GM21619 (cell line): ENCODE data around the gene ESPN.
"Not testable (repeated sequence)": the region's sequence is repeated elsewhere in the genome, so short reads cannot be mapped to it uniquely, and the experiment has no call there.

Experiments used
- ATAC-seq: cut with Tn5 transposase; IDR thresholded peaks from one replicate; pipeline ENCODE4 v1.9.1; 2021; ENCODE audit not compliant: unreplicated experiment

ESPN gene

GRCh38 chr1:6424619-6425593 is at the start of gene ESPN:
Gene ESPN, plus strand, starts transcription at chr1:6424776. Its CDS starts 180 bp downstream, at chr1:6424956.
- no peak for ATAC-seq

- no peak for ATAC-seq
Observed at GRCh38 chr1:6378096-6378746, 46.4 kb upstream of the ESPN start.

DNA sequence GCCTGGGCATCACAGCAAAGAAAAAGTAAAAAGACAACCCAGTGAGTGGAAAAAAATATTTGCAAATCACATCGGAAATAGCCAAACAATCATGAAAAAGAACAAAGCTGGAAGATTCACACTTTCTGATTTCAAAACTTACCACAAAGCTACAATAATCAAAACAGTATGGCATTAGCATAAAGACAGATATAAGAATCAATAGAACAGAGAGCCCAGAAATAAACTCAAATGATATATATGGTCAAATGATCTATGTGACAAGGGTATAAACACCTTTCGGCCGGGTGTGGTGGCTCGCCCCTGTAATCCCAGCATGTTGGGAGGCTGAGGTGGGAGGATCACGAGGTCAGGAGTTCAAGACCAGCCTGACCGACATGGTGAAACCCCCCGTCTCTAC is 44.5 kb upstream of the ESPN start:
- ATAC-seq = no peak

- no peak for ATAC-seq
Observed at GRCh38 chr1:6384135-6384534, 40.4 kb upstream of the ESPN start.

DNA sequence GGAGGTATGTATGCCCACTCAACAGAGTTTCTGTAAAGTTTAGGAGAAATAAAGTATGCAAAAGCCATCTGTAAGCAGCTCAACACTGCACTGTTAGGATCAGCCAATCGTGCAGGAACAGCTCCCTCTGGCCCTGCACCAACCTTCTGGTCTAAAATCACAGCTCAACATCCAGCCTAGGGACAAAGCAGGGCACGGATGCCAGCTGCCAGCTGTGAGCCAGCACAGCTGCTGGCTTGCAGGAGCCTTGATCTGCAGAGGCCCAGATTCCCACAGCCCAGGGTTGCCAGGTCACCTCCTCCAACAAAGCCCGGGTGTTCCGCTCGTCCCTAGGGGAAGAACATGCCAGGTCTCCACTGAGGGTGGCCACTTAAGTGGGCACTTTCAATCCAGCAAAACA is 39.6 kb upstream of the ESPN start:
- no peak for ATAC-seq

DNA sequence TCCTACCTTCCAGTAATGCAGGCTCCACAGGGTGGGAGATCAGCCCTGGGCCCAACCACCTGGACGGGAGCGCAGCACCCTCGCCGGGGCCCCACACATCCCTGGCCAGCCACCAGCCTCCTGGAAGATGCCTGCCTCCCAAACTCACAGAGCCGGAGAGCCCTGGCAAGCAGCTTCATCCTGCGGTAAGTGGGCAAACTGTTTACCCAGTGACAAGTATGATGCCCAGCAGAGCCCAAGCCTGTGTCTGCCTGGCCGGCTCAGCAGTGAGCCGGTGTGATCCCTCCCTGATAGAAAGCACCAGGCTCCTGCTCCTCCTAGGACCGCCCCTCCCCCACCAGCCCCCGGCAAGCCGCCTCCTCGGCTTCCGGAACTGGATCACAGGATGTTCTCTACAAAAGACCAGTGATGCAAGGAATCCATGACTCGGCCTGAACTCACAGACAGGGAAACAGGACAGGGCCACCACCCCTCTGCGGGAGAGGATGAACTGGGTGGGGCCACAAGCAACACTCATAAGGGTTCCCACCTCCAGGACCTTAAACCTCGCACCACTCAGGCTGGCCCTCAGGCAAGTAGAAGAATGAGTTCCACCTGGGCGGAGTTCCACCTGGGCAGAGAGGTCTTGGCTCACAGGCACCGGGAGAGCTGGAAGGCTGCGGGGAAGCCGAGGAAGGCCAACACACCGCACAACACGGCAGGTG is 38.9 kb upstream of the ESPN start:
- no peak for ATAC-seq

- no peak for ATAC-seq
Observed at GRCh38 chr1:6386371-6386949, 38.1 kb upstream of the ESPN start.

DNA sequence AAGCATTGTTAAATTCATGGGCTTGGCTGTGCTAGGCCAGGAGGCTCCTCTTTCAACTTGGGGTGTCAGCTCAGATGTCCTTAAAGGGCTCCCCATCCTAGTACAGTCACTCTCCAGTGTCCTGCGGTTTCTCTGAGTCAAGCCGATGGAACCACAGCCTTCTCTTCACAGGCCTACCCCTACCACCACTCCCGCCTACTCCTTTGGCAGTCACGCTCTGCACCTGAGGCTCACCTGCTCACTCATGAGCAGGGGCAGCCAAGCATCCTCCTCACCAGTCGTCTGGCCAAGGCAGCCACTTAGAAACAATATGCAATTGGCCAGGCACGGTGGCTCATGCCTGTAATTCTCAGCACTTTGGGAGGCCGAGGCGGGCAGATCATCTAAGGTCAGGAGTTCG is 34.6 kb upstream of the ESPN start:
- ATAC-seq = no peak

DNA sequence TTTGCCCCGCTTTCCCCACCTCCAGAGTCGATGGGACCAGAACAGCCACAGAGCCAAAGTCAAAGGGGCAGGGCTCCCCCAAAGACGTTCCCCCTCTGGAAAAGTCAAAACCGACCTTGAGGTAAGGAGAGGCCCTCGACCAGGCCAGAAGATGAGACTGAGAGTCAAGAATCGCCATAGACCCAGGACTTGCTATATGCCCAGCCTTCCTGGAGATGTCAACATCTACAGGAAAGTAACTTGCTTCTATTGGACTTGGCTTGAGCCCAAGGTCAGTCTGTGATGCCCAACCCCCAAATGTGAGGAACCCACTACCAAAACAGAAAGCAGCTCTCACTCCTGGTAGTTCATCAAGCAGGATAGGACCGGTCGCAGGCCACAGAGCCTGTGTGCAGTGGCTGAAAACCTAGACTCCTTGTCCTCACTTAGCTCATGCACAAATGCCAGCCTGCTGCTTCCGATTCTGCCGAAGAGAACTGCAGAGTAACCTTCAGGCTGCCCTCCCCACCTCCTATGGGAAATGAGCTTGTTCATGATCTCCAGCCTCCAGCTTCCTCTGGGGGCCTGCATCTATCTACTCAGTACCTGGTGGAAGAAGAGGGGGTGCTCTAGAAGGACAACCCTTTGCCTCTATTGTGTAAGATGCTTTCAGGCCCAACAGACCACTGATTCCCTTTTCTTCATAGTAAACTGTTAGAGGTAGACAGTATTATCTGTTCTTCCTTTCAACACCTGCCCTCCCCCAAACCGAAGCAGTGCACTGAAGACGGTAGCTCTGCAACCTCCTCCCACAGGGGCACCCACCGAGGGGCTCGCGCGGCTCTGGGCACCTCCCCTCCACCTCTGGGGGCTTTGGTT is 32.4 kb upstream of the ESPN start:
- ATAC-seq = no peak

DNA sequence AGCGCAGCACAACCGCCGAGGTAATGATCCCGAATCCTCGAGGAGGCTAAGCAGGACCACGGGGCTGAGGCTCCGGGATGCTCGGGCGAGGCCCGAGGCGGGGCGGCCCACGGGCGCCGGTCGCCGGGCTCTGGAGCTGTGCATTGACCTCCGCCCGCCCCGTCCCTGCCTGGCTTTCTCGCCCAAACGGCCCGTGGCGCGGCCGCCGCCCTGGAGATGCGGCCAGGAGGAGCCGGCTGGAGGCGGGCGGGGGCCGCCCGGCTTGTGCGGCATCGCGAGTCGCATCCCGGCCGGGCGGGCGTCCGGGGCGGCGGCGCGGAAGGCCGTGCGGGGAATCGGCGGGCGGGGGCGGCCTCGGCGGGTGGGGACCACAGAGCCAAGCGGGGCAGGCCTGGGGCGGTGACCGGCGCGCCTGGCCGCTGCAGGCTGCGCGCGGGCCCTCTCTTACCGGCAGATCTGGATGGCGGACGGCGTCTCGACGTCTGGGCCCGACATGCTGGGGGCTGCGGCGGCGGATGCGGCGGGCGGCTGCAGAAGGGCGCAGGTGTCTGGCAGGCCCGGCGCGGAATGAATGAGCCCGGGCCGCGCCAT is 31.7 kb upstream of the ESPN start:
- no peak for ATAC-seq

DNA sequence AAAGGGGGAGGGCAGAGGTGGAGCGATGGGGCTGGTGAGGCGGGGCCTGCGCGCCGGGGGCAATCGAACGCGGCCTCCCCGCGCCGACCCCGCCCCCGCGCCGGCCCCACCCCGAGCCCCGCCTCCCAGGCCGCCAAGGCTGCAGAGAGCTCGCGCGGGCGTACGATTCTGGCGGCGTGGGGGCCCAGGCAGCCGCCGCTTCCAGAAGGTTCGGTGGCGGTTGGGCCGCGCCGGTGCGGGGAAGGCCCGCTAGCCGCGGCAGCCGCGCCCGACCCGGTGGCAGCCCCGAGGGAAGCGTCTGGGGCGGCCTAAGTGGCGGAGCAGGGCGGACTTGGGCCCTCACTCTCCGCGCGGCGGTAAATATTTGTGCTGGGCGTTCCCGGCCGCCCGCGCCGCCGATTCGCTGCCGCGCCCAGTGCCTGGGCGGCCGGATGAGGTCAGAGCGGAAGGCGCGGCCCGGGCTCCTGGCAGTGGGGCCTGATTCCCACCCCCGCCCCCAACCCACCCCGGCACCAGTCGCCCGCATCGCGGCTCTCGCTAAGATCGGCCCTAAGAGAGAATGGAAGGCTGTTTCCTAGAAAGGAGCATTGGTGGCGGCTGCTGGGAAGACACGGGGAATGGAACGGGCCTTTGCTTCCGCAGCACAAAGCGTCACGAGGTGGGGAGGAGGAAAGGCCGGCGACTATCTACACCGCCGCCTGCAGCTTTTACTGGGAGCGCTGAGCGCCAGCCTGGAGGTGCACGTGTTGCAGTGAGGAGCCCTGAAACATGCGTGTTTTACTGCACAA is 31.0 kb upstream of the ESPN start, which contains the start of gene ACOT7:
TSS of gene ACOT7 (minus strand) at position 368 of the 788 bp plus-strand sequence. CDS start 368 bp downstream, outside the sequence.
- ATAC-seq = peak; percentile 81

GRCh38 chr1:6395130-6395529 is 29.4 kb upstream of the ESPN start:
- not testable (repeated sequence) for ATAC-seq

DNA sequence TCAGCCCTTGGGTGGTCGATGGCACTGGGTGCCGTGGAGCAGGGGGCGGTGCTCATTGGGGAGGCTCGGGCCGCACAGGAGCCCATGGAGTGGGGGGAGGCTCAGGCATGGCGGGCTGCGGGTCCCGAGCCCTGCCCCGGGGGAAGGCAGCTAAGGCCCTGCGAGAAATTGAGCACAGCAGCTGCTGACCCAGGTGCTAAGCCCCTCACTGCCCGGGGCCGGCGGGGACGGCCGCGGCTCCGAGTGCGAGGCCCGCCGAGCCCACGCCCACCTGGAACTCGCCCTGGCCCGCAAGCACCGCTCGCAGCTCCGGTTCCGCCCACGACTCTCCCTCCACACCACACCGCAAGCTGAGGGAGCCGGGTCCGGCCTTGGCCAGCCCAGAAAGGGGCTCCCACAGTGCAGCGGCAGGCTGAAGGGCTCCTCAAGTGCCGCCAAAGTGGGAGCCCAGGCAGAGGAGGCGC is 28.8 kb upstream of the ESPN start:
- not testable (repeated sequence) for ATAC-seq

- no peak for ATAC-seq
Observed at GRCh38 chr1:6396998-6397397, 27.6 kb upstream of the ESPN start.

DNA sequence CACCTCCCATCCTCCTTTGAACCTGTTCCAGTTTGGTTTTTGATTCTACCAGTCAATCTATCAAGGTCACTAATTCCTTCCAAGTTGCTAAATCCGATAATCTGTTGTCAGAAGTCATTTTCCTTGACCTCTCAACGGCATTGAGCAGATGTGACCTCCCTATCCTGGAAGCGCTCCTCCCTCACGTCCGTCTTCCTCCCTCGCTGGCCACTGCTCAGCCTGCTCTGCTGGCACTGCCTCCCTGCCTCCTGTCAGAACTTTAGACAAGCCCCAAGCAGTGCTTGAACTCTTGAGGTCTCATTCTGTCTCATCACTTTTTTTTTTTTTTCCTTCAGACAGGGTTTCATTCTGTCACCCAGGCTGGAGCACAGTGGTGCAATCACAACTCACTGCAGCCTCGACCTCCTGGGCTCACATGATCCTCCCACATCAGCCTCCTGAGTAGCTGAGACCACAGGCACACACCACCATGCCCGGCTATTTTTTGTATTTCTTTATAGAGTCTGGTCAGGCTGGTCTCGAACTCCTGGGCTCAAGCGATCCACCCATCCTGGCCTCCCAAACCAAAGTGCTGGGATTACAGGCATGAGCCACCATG is 26.6 kb upstream of the ESPN start:
- no peak for ATAC-seq

- ATAC-seq = no peak
Observed at GRCh38 chr1:6399294-6399693, 25.3 kb upstream of the ESPN start.

GRCh38 chr1:6401673-6402072 is 22.9 kb upstream of the ESPN start:
- no peak for ATAC-seq

- no peak for ATAC-seq
Observed at GRCh38 chr1:6408023-6408422, 16.6 kb upstream of the ESPN start.
